ENCODE measurements around the gene OR14I1. TPM values are rescaled to one million over a fixed set of nuclear protein-coding genes. Genes with fewer than 3 reads are reported as not detected.

OR14I1 gene
- total RNA-seq, 2 experiments from 2014 or later, result not detected

GRCh38 chr1:248704606-248705005 is 2.0 kb upstream of the OR14I1 start:
- CTCF ChIA-PET, result no interaction called here
- no peaks in the 10 kb centered on the region for H3K36me3 Mint-ChIP-seq (ENCODE audit: low read depth)

GRCh38 chr1:248703674-248704073 is 1.1 kb upstream of the OR14I1 start:
- no peak for DNase-seq
- CTCF ChIA-PET, result interaction anchor here (1.0 kb wide), 1 partner anchor 103 kb away, joined by 5 read pairs; no protein-coding TSS in a partner anchor

More at GRCh38 chr1:248704606-248705005, 2.0 kb upstream of the OR14I1 start:
- no peak overlapping the region for H3K27ac Mint-ChIP-seq
- no peaks in the 10 kb centered on the region for H3K9me3 Mint-ChIP-seq
- H3K4me3 Mint-ChIP-seq, result no peak overlapping the region
- DNase-seq, result no peak
- no peaks in the 10 kb centered on the region for H3K4me1 Mint-ChIP-seq (ENCODE audit: low read depth)
- intact Hi-C loops (cut with micrococcal nuclease), result no loop called here
- H3K27me3 Mint-ChIP-seq (ENCODE audit: low read depth), result peaks cover 9% of the 10 kb centered on the region

GRCh38 chr1:248699099-248699498 is 3.5 kb downstream of the OR14I1 start:
- Mint-ChIP-seq H3K4me1 (ENCODE audit: low read depth) (no peaks in the 10 kb centered on the region), H3K4me3 (no peak overlapping the region), H3K27ac (no peak overlapping the region), H3K9me3 (no peaks in the 10 kb centered on the region), H3K36me3 (ENCODE audit: low read depth) (no peaks in the 10 kb centered on the region), H3K27me3 (ENCODE audit: low read depth) (peaks cover 7% of the 10 kb centered on the region)
- no peak for DNase-seq
- intact Hi-C loops (cut with micrococcal nuclease), result no loop called here
- CTCF ChIA-PET, result interaction anchor here (0.7 kb wide), 1 partner anchor 205 kb away, joined by 3 read pairs; no protein-coding TSS in a partner anchor

More at GRCh38 chr1:248703674-248704073, 1.1 kb upstream of the OR14I1 start:
- Mint-ChIP-seq H3K4me1 (ENCODE audit: low read depth) (no peaks in the 10 kb centered on the region), H3K9me3 (no peaks in the 10 kb centered on the region), H3K36me3 (ENCODE audit: low read depth) (no peaks in the 10 kb centered on the region), H3K27ac (no peak overlapping the region), H3K4me3 (no peak overlapping the region), H3K27me3 (ENCODE audit: low read depth) (peaks cover 9% of the 10 kb centered on the region)
- intact Hi-C loops (cut with micrococcal nuclease), result loop anchor here (1.0 kb wide), 1 partner anchor 104 kb away; no protein-coding TSS in a partner anchor

- H3K9me3 Mint-ChIP-seq, result no peaks in the 10 kb centered on the region
- CTCF ChIA-PET, result interaction anchor here (0.6 to 1.1 kb wide), 3 partner anchors 75 to 312 kb away, joined by 3 to 4 read pairs (median 3); no protein-coding TSS in a partner anchor
- intact Hi-C loops (cut with micrococcal nuclease), result no loop called here
These were observed 4.7 kb downstream of the OR14I1 start for GRCh38 chr1:248697907-248698306.

GRCh38 chr1:248696774-248697173 is 5.8 kb downstream of the OR14I1 start:
- H3K4me1 Mint-ChIP-seq (ENCODE audit: low read depth), result no peaks in the 10 kb centered on the region
- no peak for DNase-seq
- peaks cover 6% of the 10 kb centered on the region for H3K27me3 Mint-ChIP-seq (ENCODE audit: low read depth)
- no peaks in the 10 kb centered on the region for H3K36me3 Mint-ChIP-seq (ENCODE audit: low read depth)
- CTCF ChIA-PET, result interaction anchor here (1.0 to 1.1 kb wide), 2 partner anchors 104 to 109 kb away, joined by 3 to 4 read pairs; no protein-coding TSS in a partner anchor
- H3K9me3 Mint-ChIP-seq, result no peaks in the 10 kb centered on the region
- H3K4me3 Mint-ChIP-seq, result no peak overlapping the region
- intact Hi-C loops (cut with micrococcal nuclease), result loop anchor here (1.0 kb wide), 1 partner anchor 111 kb away; no protein-coding TSS in a partner anchor
- H3K27ac Mint-ChIP-seq, result no peak overlapping the region

More at GRCh38 chr1:248697907-248698306, 4.7 kb downstream of the OR14I1 start:
- peaks cover 7% of the 10 kb centered on the region for H3K27me3 Mint-ChIP-seq (ENCODE audit: low read depth)
- no peaks in the 10 kb centered on the region for H3K36me3 Mint-ChIP-seq (ENCODE audit: low read depth)
- no peak overlapping the region for H3K27ac Mint-ChIP-seq
- no peak for DNase-seq
- no peak overlapping the region for H3K4me3 Mint-ChIP-seq
- H3K4me1 Mint-ChIP-seq (ENCODE audit: low read depth), result no peaks in the 10 kb centered on the region

GRCh38 chr1:248696261-248696660 is 6.3 kb downstream of the OR14I1 start:
- peak; percentile 41 for DNase-seq
- no peaks in the 10 kb centered on the region for H3K36me3 Mint-ChIP-seq (ENCODE audit: low read depth)
- intact Hi-C loops (cut with micrococcal nuclease), result loop anchor here (1.0 kb wide), 1 partner anchor 111 kb away; no protein-coding TSS in a partner anchor
- H3K4me1 Mint-ChIP-seq (ENCODE audit: low read depth), result no peaks in the 10 kb centered on the region
- no peaks in the 10 kb centered on the region for H3K9me3 Mint-ChIP-seq
- CTCF ChIA-PET, result interaction anchor here (1.0 to 1.1 kb wide), 2 partner anchors 105 to 110 kb away, joined by 3 to 4 read pairs; no protein-coding TSS in a partner anchor
- peaks cover 5% of the 10 kb centered on the region for H3K27me3 Mint-ChIP-seq (ENCODE audit: low read depth)
- no peak overlapping the region for H3K27ac Mint-ChIP-seq
- no peak overlapping the region for H3K4me3 Mint-ChIP-seq

- intact Hi-C loops (cut with micrococcal nuclease), result loop anchor here (1.0 kb wide), 1 partner anchor 112 kb away; no protein-coding TSS in a partner anchor
- CTCF ChIA-PET, result interaction anchor here (0.8 kb wide), 1 partner anchor 291 kb away, joined by 3 read pairs; no protein-coding TSS in a partner anchor
- H3K27ac Mint-ChIP-seq, result no peak overlapping the region
These were observed 7.0 kb downstream of the OR14I1 start for GRCh38 chr1:248695451-248696132.

GRCh38 chr1:248691567-248692155 is 10.9 kb downstream of the OR14I1 start:
- Mint-ChIP-seq H3K4me1 (ENCODE audit: low read depth) (peaks cover 4% of the 10 kb centered on the region), H3K27me3 (ENCODE audit: low read depth) (peaks cover 3% of the 10 kb centered on the region), H3K27ac (no peak overlapping the region), H3K4me3 (no peak overlapping the region), H3K36me3 (ENCODE audit: low read depth) (no peaks in the 10 kb centered on the region), H3K9me3 (peaks cover 4% of the 10 kb centered on the region)
- DNase-seq, result no peak
- intact Hi-C loops (cut with micrococcal nuclease), result no loop called here
- CTCF ChIA-PET, result no interaction called here

More at GRCh38 chr1:248695451-248696132, 7.0 kb downstream of the OR14I1 start:
- H3K36me3 Mint-ChIP-seq (ENCODE audit: low read depth), result no peaks in the 10 kb centered on the region
- H3K4me1 Mint-ChIP-seq (ENCODE audit: low read depth), result no peaks in the 10 kb centered on the region
- no peak overlapping the region for H3K4me3 Mint-ChIP-seq
- peaks cover 5% of the 10 kb centered on the region for H3K27me3 Mint-ChIP-seq (ENCODE audit: low read depth)
- no peaks in the 10 kb centered on the region for H3K9me3 Mint-ChIP-seq
- no peak for DNase-seq

- H3K4me3 Mint-ChIP-seq, result no peak overlapping the region
- no peak for DNase-seq
- H3K27ac Mint-ChIP-seq, result no peak overlapping the region
- CTCF ChIA-PET, result interaction anchor here (0.7 kb wide), 1 partner anchor 125 kb away, joined by 3 read pairs; no protein-coding TSS in a partner anchor
- H3K27me3 Mint-ChIP-seq (ENCODE audit: low read depth), result peaks cover 5% of the 10 kb centered on the region
- intact Hi-C loops (cut with micrococcal nuclease), result loop anchor here (5.0 to 10.0 kb wide), 2 partner anchors 444 to 751 kb away; no protein-coding TSS in a partner anchor
- no peaks in the 10 kb centered on the region for H3K36me3 Mint-ChIP-seq (ENCODE audit: low read depth)
- H3K9me3 Mint-ChIP-seq, result peaks cover 4% of the 10 kb centered on the region
- H3K4me1 Mint-ChIP-seq (ENCODE audit: low read depth), result peaks cover 6% of the 10 kb centered on the region
These were observed 13.9 kb downstream of the OR14I1 start for GRCh38 chr1:248688527-248689298.

GRCh38 chr1:248686815-248687214 is 15.8 kb downstream of the OR14I1 start:
- Mint-ChIP-seq H3K36me3 (ENCODE audit: low read depth) (no peaks in the 10 kb centered on the region), H3K9me3 (peaks cover 4% of the 10 kb centered on the region), H3K27me3 (ENCODE audit: low read depth) (peaks cover 8% of the 10 kb centered on the region), H3K4me3 (no peak overlapping the region), H3K4me1 (ENCODE audit: low read depth) (peaks cover 6% of the 10 kb centered on the region), H3K27ac (no peak overlapping the region)
- CTCF ChIA-PET, result interaction anchor here (1.2 to 2.8 kb wide), 4 partner anchors 64 to 287 kb away, joined by 3 to 24 read pairs (median 4); no protein-coding TSS in a partner anchor
- DNase-seq, result peak; percentile 44
- intact Hi-C loops (cut with micrococcal nuclease), result loop anchor here (1.0 to 10.0 kb wide), 5 partner anchors 65 to 750 kb away; no protein-coding TSS in a partner anchor

- intact Hi-C loops (cut with micrococcal nuclease), result loop anchor here (10.0 kb wide), 1 partner anchor 437 kb away; no protein-coding TSS in a partner anchor
- no peaks in the 10 kb centered on the region for H3K36me3 Mint-ChIP-seq (ENCODE audit: low read depth)
- no peak for DNase-seq
- H3K4me1 Mint-ChIP-seq (ENCODE audit: low read depth), result peaks cover 2% of the 10 kb centered on the region
- CTCF ChIA-PET, result interaction anchor here (0.6 to 1.9 kb wide), 4 partner anchors 9 to 439 kb away, joined by 3 to 8 read pairs (median 6); no protein-coding TSS in a partner anchor
- H3K27ac Mint-ChIP-seq, result no peak overlapping the region
- H3K4me3 Mint-ChIP-seq, result no peak overlapping the region
- peaks cover 19% of the 10 kb centered on the region for H3K27me3 Mint-ChIP-seq (ENCODE audit: low read depth)
- H3K9me3 Mint-ChIP-seq, result no peaks in the 10 kb centered on the region
These were observed 20.9 kb downstream of the OR14I1 start for GRCh38 chr1:248681651-248682050.
